ENCODE measurements around the gene SUSD2.

DNA sequence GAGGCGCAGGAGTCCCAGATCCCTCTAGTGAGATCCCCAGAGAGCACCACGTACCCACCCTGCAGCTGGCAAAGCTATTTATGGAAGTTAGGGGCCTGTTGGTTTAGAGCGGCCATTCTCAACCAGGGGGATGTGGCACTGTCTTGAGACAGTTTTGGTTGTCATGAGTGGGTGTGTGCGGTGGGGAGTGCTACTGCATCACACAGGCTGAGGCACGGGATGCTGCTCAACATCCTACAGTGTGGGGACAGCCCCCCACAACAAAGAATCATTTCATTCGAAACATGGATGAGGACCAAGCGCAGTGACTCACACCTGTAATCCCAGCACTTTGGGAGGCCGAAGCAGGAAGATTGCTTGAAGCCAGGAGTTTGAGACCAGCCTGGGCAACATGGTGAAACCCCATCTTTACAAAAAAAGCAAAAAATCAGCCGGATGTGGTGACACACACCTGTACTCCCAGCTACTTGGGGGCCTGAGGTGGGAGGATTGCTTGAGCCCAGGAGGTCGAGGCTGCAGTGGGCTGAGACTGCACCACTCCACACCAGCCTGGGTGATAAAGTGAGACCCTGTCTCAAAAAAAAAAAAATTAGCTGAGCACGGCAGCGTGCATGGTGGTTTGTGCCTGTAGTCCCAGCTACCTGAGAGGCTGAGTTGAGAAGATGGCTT, 35.4 kb downstream of the SUSD2 start:
- TF ChIP-seq PATZ1 (CRISPR knock-in tag; IDR thresholded peaks at IDR 0.05; ENCODE audit: borderline replicate concordance) (no peak), OSR1 (CRISPR knock-in tag; IDR thresholded peaks at IDR 0.05) (no peak), GLIS3 (CRISPR knock-in tag; IDR thresholded peaks at IDR 0.05) (no peak), PPARA (CRISPR knock-in tag; IDR thresholded peaks at IDR 0.05; ENCODE audit: borderline replicate concordance) (no peak), ESRRG (CRISPR knock-in tag; IDR thresholded peaks at IDR 0.05) (no peak), ZNF8 (CRISPR knock-in tag; IDR thresholded peaks at IDR 0.05) (no peak), ZFP3 (CRISPR knock-in tag; IDR thresholded peaks at IDR 0.05) (no peak), ZNF565 (CRISPR knock-in tag; conservative IDR thresholded peaks at IDR 0.05; ENCODE audit: low read depth) (no peak), TSHZ2 (CRISPR knock-in tag; IDR thresholded peaks at IDR 0.05) (no peak), SNAI2 (CRISPR knock-in tag; IDR thresholded peaks at IDR 0.05) (no peak), CSDC2 (CRISPR knock-in tag; IDR thresholded peaks at IDR 0.05) (no peak)

All from SK-N-SH treated with all-trans-retinoic acid at 6 μM for 48 hours (cell line).